NCI-H748 (cell line): ENCODE results near the gene GAS2L2.
A peak's percentile ranks its signal among the peaks of the same experiment; 100 is the strongest.

ENCODE experiments used
- DNase-seq: peaks from one replicate; lab custom pipeline; 2025; ENCODE audit not compliant: unreplicated experiment; lab: John Stamatoyannopoulos, UW

GAS2L2 gene

GRCh38 chr17:35748341-35748841 lies 4.6 kb downstream of the GAS2L2 start:
- no peak for DNase-seq

- peak; percentile 70 for DNase-seq
Measured at GRCh38 chr17:35747540-35748017, 5.5 kb downstream of the GAS2L2 start.

DNA sequence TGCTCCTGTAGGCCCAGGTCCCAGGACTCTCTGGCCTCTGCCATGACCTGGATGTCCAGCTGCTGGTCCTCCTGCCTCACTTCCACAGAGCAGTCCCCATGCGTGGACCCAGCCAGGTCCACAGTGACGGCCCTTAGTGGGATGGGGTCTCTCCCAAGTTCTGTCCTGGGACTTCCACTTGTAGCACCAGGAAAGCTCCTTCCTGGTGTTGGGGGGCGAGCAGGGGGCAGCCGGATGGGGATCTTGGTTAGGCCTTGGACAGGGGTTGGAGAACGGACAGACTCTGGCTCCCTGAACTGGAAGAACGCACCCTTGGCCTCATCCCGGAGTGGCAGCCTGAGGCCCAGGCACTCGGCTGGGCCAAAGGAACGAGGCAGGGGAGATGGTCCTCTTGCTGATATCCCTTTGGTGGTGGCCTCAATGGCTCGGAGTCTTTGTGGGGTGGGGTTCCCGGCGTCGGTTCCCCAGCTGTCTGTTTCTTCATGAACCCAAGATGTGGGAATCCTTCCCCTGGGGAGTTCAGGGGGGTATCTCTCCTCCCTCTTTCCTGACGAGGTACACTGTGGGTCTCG lies 7.2 kb downstream of the GAS2L2 start:
- DNase-seq = no peak

DNA sequence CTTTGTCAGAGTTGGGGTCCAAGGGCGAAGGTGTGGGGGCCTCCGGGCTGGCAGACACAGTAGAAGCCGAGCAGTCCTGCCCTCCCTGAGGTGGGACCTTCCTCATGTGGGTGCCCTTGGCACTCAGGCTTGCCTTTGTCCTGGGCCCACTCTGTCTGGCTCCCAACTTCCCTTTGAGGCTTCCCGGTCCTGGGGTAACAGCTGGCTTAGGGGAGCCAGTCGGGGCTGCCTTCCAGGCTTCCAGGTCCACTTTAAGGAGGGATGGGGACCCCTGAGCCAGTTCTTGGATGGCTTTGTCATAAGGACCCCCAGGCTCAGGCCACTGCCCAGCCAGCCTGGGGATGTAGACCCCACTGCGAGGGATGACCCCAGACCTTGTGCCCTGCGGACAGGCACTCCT lies 7.8 kb downstream of the GAS2L2 start:
- DNase-seq = no peak

GRCh38 chr17:35744830-35745229 lies 8.2 kb downstream of the GAS2L2 start:
- no peak for DNase-seq

GRCh38 chr17:35743626-35744328 lies 9.3 kb downstream of the GAS2L2 start:
- no peak for DNase-seq

- no peak for DNase-seq
Measured at GRCh38 chr17:35742896-35743477, 10.1 kb downstream of the GAS2L2 start.

DNA sequence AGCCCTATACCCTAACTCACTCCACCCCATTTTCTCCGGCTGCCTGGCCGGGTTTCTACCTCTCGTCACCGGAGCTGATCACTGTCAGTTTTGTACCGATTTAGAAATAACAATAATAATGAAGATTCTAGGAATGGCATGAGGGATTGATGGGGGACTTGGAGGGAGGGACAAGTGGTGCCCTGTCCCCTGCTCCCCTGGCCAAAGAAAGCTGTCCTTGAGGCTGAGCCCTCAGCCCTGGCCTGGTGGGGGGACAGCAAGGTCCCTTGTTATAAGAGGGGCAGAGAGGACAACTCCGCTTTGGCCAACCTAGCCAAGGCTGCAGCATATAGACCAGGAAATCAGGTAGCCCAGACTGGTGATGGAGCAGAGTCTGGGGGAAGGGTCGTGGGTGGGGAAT lies 10.5 kb downstream of the GAS2L2 start:
- DNase-seq = no peak

DNA sequence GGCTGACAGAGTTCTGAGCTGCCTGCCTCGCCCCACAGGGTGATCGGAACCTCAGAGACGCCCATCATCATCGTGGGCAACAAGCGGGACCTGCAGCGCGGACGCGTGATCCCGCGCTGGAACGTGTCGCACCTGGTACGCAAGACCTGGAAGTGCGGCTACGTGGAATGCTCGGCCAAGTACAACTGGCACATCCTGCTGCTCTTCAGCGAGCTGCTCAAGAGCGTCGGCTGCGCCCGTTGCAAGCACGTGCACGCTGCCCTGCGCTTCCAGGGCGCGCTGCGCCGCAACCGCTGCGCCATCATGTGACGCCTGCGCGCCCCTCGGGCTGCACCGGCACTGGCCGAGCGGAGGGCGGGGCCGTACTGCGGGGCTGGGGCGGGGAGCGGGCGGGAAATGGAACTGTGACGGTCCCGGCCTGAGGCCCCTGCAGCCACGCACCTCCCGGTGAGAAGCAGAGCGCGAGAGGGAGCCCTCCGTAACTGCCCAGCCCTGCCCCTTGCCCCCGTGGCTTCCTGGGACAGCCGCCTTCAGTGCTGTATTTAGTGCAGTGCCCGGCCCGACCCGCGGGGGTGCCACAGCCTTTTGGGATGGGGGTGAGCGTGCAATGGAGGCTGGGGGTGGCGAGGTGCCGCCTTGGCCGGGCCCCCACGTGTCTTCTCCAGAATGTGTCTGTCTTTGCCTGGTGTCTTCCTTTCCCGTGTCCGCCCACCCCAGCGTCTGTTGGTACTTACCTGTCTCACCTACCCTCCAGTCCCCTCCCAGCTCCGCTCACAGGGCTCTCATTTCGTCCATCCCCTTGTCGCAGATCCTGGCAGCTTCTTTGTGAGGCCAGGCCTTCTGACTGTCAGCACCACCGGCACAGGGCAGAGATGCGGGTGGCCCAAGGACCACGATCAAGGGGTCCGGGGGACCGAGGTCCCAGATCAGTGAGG lies 11.8 kb downstream of the GAS2L2 start:
- peak; percentile 61 for DNase-seq

- no peak for DNase-seq
Measured at GRCh38 chr17:35740216-35740615, 12.8 kb downstream of the GAS2L2 start.

- DNase-seq = no peak
Measured at GRCh38 chr17:35738519-35739133, 14.4 kb downstream of the GAS2L2 start.

DNA sequence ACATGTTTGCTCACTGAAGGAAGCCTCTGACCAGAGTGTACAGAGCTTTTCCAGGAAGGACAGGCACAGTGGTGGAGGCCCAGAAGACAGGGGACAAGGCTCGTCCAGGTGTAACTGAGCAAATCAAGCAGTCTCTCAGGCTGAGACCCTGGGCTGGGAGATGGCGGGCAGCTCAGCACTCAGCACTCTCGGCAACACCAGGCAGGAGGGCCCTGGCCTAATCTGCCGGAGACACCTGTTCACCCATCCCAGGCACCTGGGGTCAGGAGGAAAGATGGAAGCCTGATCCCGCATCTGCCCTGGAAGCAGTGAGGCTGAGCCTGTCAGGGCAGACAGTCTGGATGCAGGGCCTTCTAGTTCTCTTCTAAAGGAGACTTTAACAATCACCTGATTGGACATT lies 16.8 kb downstream of the GAS2L2 start:
- no peak for DNase-seq

DNA sequence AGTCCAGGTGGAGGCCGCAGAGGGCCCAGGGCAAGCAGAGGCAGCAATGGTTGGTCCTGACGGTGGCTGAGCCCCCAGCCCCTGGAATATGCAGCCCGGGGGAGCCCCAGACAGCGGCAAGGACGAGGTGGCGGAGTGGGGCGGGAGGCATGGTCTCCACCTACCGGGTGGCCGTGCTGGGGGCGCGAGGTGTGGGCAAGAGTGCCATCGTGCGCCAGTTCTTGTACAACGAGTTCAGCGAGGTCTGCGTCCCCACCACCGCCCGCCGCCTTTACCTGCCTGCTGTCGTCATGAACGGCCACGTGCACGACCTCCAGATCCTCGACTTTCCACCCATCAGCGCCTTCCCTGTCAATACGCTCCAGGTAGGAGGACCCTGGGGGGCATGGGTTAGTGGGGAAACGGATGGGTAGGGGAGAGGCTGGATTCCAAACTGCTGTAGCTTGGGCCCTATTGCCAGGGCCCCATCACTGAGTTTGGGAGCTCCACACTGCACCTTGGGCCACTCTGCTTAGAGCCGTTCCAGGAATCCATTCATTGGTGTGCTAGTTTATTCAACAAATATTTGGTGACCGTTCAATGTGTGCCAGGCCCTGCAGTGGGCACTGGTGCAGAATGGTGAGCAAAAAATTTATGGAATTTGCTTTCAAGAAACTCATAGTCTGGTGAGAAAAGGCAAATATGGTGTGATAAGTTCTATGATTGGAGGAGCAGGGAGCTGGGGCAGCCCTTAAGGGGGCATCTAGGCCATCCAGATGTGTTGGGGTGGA lies 17.8 kb downstream of the GAS2L2 start:
- no peak for DNase-seq

GRCh38 chr17:35734396-35734795 lies 18.6 kb downstream of the GAS2L2 start:
- DNase-seq = no peak

DNA sequence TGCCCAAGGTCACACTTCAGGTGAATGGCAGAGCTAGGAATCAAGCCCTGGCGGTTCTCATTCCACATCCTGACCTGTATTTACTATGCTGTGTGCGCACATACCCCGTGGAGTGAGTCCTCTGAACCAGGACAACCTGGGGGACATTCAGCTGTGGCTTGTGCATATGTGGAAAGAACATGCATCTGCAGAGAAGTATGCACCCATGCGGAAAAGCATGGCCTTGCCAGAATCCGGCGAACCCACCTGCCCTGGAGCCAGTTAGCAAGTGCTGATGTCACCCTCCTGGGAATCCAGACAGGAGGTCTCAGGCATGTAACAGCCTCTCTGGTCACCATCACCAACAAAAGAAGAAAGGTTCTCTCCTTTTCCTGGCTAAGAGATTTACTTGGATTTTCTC lies 19.7 kb downstream of the GAS2L2 start:
- no peak for DNase-seq

DNA sequence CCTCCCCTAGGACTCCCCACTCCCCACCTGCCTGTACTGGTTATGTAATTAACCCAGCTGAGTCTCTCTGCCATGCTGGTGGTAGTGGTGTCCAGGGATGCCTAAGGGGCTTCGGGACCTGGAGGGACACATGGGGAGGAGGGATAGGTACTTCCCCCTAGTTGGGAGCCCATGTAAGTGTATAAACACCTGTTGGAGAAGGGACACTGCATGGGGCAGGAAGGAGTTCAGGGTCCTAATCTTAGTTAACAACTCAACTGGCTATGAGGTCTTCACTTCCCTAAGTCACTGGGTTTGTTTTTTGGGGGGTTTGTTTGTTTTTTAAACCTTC lies 20.3 kb downstream of the GAS2L2 start:
- no peak for DNase-seq

DNA sequence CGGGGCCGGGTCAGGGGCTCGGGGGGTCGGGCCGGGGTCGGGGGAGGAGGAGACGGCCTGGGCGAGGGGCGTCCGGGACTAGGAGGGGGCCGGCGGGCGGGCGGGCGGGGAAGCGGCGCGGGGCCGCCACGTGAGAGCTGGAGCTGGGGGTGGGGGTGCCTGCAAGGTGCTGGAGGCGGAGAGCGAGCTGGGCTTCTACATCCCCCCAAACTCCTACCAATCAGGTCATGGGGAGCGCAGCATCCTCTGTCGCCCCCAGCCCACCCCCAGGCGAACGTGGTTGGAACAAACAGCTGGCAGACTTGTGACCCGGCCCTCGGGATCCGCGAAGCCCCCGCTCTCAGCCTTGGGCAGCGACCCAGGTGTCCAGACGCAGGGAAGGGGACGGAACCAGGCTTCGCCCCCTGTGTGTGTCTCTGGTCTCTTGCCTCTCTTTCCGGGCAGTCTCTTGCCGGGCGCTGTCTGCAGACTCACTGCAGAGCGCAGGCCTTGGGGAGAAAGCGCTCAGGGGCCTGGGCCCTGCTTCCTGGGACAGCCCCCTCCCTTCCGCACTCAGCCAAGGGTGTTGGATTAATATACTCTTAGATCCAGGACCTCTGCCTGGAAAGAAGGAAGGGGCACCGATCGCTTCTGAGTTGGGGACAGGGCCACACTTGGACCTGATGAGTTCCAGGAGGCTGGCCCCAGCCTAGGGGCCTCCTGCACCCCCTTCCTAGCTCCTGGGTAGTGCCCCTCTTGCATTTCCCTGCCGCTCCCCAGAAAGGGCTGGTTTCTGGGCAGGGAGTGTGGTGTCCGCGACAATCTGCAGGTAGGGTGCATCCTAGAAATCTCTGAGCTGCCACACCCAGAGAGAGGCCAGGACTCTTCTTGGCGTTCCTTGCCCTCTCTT lies 20.9 kb downstream of the GAS2L2 start:
- peak; percentile 20 for DNase-seq

DNA sequence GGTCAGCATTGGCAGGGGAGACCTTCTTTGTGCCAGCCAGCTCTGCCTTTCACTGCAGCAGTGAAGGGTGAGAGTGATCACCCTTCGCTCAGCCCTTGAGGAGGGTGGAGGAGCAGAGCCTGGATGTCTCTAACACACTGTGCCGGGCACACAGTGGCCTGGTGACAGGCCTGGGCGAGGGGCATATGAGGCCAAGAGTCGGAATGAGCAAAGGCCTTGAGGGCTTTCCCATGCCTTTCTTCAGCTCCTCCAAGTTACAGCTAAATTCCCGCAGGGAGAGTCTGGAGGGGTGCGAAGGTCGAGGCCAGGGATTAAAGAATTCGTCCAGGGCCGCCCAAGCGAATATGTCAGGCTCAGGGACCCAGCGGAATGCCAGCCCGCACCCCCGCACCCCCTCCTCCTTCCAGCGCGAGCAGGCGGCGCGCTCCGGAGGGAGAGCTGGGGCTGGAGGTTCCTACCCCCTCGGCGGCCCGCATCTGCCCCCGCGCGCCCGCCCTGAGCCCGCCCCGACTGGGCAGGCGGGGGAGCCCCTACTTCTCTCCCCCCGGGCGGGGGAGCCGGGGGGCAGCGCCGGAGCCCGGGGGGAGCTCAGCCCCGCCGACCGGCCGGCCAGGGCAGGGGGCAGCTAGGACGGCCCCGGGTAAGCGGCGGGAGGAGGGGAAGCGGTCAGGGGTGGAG lies 21.7 kb downstream of the GAS2L2 start, which contains the start of gene RASL10B:
Gene RASL10B (plus strand): TSS at position 401 of the 678 bp plus-strand sequence. CDS start 3,546 bp downstream, outside the sequence.
- DNase-seq = peak; percentile 48
